HG02798 (cell line): ENCODE measurements around the gene PGS1.
"Not testable (repeated sequence)": the region's sequence is repeated elsewhere in the genome, so short reads cannot be mapped to it uniquely, and the experiment has no call there.

Experiments used
- ATAC-seq: cut with Tn5 transposase; IDR thresholded peaks from one replicate; pipeline ENCODE4 v1.9.1; 2021; ENCODE audit warnings: mild to moderate bottlenecking; ENCODE audit not compliant: unreplicated experiment, poor library complexity

The PGS1 gene

DNA sequence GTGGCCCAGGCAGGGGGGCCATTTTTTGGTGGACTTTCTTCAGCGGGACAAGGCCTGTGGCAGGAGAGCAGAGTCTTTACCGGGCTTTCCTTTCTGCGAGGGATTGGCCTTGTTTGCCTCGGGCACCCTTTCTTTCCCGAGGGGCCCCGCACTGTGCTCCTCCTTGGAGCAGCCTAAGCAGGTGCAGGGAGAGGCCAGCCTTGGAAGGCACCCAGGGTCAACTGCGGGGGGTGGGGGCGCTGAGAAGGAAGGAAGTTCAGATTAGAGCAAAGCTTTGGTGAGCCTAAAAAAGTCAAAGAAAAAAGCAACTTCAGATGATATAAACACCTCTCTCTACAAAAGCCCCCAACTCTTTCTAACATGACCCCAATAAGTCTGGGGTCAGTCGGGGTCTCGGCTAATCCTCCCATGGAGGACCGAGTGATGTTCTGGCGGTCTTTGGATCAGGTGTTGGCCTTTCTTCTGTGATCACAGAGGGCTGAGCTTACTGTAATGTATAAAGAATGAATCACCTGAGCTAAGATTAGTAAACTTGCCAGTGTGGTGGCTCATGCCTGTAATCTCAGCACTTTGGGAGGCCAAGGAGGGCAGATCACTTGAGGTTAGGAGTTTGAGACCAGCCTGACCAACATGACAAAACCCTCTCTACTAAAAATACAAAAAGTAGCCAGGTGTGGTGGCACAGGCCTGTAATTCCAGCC, 63.0 kb downstream of the PGS1 start:
- ATAC-seq, result no peak

DNA sequence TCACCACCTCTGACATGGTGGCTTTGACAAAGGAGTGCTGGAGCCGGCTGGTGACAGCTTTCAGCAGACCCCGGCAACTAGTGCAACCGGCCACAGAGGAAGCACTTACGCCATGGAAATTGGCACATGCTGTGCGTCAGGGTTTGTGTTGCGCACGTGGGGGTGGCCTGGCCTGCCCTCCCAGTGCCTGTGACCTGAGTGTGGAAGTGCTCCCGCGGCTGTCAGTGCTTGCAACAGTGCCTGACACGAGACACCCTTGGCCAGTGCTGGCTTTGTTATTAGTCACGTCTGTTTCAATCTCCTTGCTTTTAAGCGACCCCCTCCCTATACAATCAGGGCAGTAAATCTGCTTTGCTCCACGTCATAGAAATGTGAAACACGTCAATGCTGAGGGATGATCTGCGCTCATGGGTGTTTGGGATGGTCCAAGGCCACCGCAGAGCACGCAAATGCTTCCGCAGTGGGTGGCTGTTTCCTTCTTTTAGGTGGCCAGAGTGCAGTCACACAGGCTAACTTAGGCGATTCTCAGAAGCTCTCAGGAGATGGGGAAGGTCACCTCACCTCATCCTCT, 64.3 kb downstream of the PGS1 start:
- ATAC-seq, result no peak

DNA sequence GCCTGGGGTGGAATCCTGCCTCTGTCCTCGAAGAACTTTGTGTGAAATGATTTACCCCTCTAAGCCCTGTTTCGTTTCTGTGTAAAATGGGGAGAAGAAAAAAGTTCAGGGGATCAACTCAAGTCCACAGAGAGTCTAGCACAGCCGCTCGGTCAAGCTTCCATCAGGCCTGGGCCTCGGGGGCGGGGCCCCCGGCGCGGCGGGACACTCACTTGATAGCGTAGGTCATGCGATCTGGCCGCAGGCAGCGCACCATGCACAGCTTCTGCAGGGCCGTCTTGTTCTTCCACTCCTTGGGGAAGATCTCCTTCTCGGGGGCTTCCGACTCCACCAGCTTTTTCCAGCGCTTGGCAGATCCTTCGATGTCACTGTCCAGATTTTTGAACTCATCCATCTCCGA, 65.9 kb downstream of the PGS1 start:
- ATAC-seq, result no peak

DNA sequence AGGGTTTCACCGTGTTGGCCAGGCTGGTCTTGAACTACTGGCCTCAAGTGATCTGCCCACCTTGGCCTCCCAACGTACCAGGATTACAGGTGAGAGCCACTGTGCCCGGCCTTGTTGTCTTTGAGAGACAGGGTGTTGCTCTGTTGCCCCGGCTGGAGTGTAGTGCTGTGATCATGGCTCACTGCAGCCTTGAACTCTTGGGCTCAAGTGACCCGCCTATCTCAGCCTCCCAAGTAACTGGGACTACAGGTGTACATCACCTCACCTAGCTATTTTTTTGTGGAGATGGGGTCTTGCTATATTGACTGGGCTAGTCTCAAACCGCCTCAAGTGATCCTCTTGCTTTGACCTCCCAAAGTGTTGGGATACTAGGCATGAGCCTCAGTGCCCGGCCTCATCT, 68.4 kb downstream of the PGS1 start:
- no peak for ATAC-seq

DNA sequence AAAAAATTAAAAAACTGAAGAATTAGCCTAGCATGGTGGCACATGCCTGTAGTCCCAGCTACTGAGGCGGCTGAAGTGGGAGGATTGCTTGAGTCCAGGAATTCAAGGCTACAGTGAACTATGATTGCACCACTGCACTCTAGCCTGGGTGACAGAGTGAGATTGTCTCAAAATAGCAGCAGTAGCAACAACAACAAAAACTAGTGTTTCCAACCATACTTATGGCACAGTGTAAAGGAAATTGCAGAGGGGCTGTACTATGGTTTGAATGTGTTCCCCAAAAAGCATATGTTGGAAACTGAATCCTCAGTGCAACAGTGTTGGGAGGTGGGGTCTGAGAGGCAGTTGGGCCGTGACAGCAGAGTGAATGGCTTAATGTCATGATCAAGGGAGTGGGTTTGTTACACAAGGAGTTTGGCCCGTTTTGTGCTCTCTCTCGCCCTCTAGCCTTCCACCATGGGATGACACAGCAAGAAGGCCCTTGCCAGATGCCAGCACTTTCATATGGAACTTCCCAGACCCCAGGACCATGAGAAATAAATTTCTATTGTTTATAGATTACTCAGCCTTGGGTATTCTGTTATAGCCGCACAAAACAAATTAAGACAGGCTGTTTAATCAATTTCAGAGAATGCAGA, 70.0 kb downstream of the PGS1 start:
- no peak for ATAC-seq

DNA sequence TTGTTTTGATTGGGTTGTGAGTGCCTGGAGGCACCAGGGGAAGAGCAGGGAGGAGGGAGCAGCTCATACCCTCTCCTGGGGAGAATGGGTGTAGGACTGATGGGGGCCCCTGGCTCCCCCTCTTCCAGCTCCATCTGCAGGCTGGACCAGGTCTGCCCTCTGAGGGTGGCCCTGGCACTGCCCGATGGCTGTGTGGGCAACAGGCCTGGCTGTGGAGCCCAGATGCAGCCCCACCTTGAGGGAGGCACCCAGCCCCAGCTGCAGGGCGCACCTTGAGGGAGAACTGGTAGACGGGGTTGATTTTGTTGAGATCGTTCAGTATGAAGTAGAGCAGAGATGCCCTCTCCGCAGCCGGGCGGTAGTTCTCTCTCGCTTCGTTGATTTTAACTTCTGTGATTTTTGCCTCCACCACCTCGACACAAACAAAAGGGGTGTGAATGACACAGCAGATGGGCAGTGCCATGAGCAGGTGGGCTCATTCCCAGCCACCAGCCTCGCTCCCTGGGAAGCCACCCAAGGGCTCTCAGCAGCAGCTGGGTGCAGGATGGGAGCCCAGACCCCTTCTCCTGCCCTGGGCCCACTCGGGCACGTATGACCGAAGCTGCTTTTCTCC, 71.6 kb downstream of the PGS1 start:
- ATAC-seq, result no peak

DNA sequence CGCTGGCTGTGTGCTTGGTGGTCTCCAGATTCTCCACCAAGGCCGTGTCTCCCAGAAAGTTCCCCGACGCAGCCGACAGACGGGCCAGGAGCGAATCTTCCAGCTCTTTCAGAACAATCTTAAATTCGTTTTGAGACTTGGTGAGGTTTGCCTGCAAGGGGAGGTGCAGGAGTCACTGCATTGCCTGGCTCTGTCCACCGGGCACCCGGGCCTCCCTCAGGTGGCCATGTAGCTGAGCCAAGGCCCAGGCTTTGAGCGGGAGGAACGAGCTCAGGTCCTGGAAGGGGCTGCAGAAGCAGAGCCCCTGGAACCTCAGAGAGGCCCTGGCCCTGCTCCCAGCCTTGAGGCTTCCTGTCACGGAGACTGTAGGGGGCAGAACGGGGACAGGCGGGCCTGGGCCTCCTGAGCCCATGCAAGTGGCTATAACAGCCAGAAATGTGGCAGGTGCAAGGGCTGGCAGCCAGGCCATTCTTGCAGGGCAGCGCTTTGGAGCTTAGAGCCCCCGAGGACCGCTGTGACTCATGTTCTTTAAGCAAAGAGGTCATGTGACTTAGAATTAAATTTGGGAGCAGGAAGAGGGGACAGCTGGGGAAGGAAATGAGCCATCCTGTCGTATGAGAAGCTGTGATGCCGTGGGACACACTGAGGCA, 72.4 kb downstream of the PGS1 start:
- ATAC-seq, result no peak

DNA sequence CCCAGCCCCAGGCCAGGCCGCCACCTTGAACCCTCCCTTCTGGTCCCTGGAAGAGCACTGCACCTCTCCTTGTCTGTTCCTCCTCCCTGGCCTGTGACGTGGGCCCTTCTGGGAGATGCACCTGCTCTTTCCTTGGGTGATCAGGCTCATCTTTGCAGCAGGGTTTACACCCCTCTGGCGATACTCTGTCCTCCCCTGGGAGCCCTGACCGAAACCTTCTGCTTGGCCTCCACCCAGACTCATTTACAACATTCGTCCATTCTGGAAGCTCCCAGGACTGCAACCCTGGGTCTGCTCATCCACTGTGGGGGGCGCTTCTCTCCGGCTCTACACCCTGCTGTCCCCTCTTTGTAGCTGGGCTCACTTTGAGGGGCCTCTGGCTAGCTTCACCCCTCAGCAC, 73.3 kb downstream of the PGS1 start:
- ATAC-seq, result no peak

DNA sequence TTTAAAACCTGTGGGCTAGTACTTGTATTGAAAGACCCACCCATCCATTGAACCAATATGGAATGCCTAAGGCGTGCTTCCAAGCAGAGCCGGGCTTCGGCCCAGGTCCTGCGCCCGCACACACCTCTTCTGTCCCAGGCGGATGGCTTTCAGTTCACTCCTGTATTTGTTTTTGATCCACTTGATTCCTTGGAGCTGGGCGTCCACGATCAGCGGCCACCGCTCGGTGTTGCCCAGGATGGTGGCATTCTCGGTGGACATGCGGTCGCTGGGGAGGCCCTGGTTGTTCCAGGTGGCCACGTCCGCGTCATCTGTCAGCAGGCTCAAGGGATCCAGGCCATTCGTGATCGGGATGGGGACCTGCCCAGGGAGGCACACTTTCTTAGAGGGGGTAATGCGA, 75.9 kb downstream of the PGS1 start:
- no peak for ATAC-seq

DNA sequence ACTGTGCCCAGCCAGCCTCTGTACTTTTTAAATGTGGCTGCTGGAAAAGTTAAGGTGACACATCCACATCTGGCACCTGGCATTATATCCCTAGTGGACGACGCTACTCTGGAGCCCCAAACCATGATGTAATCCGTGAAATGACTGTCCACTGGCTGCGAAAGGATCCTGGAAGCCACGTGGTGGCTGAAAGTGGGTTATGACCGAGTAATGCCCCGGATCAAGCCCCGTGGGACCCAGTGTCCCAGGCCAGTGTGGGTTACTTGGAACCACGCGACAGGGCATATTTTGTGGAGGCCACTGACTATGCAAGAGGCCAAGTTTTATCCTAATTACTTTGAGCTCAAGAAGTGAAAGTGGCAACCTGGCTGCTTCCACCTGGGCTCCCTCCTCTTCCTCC, 79.6 kb downstream of the PGS1 start:
- no peak for ATAC-seq

DNA sequence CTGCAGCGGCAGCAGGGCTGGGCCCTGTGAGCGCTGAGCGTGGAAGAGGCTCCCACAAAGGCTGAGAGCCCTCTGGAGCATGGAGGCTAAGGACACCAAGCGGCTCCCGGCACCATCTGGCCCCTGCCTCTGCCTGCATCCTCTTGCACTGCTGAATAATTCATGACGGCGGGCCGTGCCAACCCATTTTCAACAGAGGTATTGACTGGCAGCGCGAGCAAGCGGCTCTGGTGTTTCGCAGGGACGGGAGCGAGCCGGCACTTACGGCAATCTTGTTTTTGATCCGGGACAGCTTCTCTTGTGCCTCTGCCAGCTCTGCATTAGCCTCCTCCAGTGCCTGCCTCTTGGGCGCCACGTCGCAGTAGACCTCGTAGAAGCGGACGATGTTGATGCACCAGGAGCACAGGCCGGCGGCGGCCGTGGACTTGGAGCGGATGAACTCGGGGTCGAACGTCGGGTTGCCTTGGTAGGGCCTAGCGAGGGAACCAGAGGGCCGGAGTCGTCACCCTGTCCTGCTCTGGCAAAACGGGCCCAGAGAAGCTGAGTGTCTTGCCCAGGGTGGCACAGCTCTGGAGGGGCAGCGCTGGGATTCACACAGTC, 80.4 kb downstream of the PGS1 start:
- ATAC-seq, result no peak

DNA sequence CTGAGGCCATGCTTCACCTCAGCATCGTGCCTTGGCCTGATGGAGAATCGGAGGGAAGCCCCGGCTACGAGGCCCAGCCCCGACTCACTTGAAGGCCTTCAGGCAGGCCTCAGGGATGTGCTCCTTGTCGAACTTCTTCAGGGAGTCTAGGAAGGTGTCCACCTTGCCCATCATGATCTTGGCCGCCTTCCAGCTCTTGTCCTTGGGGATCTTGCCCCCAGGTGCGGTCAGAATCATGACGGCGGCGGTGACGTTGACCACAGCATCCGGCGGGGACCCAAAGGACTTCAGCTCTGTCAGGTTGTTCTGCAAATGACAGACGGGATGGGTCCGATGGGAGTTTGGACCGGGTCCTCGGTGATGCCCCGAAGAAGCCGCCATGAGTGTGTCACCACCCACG, 81.2 kb downstream of the PGS1 start:
- no peak for ATAC-seq

DNA sequence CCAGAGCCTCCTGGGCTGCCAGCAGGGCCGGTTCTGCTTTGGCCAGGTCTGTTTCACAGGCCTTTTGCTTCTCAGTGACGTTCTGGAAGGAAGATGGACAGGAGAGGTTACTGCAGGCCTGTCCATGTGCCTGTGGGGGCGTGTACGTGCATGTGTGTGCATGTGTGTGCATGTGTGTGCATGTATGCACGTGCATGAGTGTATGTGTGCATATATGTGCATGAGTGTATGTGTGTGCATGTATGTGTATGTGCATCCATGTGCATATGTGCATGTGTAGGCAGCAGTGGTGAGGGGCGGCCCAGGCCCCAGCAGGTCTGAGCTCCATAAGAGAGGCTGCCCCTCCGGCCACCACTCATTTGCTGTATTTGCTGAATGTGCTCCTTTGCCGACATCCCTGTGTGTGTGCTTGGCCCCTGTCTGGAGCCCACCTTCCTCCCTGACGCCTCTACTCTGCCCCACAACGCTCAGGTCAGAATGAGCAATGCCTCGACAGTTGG, 81.8 kb downstream of the PGS1 start:
- no peak for ATAC-seq

DNA sequence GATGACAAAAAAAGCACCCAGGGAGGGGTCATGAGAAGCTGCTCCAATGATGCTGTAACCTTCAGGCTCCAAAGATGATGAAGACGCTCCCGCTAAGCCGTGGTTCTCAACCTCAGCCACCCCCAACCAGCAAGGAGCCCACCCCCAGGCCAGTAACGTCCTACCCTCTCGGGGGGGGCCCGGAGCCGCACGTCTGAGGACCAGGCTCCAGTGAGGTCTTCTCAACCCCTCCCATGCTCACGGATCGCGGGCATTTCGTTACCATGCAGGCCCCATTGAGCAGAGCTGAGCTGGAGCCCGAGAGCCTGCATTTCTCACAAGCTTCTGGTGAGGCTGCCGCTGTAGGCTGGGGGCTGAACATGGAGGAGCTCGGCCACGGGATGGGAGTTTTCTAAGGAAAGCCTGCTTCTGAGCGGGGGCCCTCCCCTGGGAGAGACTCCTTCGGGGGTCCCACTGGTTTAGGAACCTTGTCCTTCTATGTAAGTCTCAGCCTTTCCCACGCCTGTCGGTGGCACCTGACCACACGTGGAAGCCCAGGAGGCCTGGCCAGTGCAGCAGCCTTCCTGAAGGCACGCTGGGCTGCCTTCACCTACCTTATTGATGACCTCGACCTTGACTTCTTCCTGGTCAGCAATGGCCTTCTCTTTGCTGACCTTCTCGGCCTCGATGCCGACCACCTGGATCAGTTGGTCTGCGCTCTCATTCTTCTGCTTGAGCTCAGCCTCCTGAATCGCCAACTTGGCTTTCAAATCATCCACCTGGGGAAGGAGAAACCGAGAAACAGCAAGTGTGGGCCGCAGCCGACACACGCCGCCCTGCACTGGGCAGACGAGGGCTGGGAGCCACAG, 82.7 kb downstream of the PGS1 start:
- ATAC-seq, result no peak

DNA sequence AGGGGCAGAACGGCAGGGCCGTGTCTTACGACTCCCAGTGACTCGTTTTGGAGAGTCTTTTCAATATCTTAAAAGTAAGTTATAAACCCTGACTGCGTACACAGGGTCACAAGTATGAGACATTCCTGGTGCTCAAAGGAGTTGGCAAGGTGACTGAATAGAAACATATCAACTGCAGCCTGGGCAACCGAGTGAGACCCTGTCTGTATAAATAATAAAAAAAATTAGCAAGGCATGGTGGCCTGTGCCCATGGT, 83.3 kb downstream of the PGS1 start:
- ATAC-seq, result no peak

DNA sequence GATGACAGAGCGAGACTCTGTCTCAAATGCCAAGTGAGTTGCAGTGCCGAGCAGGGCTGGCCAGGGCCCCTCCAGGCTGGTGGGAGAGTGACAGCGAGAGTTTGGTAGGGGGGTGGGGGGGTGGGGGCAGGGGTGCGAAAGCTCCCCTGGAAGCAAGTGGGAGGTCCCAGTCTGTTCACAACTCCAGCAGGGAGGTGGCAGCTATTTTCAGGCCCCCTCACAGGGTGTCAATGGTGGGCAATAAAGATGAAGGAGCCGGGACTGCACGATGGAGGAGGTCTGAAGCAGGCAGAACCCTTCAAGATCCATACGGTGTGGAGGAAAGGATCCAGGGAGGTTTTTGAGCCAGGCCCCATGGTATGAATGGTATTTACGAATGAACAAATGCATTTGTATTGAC, 83.7 kb downstream of the PGS1 start:
- no peak for ATAC-seq

DNA sequence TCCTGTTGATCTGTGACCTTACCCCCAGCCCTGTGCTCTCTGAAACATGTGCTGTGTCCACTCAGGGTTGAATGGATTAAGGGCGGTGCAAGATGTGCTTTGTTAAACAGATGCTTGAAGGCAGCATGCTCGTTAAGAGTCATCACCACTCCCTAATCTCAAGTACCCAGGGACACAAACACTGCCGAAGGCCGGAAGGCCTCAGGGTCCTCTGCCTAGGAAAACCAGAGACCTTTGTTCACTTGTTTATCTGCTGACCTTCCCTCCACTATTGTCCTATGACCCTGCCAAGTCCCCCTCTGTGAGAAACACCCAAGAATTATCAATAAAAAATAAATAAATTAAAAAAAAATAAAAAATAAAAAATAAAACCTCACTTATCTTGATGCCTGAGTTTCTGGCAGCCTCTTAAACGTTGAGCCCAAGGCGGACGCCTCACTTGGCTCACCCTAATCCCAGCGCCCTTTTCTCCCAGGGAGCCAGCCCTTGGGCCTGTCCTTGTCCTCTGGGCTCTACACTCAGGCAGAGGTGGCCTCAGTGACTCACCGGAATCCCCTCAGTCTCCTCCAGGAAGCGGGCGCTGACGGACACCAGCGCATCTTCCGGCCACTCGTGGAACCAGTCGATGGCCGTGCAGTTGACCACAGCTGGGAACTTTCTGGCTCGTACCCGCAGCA, 87.8 kb downstream of the PGS1 start:
- not testable (repeated sequence) for ATAC-seq

DNA sequence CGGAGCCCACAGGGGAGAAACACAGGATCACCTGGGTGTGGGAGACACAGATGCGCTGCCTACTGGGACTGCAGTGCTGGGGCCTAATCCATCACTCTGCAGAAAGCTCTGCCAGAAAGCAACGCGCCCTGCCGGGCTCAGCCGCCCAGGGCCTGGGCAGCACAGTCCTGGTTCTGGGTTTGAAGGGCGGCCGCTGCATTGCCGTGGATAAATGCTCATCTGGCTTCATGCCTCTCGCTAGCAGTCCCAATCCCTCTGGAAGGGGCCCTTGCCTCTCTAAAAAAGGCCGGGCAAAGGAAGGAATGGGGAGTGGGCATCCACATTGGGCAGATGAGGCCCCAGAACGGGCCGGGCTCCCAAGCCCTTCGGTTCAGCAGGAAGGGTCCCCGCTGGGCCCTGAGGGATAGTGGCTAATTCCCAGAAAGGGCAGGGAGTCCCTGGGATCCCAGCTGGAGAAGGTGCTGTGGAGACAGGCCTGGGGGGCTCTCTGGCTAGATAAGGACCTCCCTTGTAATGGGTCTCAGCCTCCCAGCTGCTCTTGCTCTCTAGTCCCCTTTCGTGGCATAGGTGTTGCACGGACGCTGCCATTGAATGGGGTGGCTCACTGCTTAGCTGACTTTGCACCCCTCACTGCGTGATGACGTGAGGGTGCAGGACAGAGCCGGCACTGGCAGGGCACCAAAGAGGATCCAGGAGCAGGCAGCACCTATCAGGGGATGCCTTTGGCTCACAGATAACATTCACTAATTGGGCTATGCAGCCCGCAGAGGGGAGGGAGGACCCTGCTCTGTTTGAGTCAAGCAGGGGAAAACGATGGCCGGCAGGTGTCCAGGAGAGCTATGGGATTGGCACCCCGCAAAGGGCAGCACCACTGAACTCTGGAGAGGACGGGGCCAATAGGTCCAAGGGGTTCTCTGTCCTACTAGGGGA, 88.6 kb downstream of the PGS1 start:
- no peak for ATAC-seq
